Activated T-helper 1 cell treated with anti-CD3 and anti-CD28 coated beads, Interleukin-12 subunit alpha, Interleukin-12 subunit beta, Interleukin-2, Interleukin-4 antibody, amounts not matched to agents 30 ng/mL and 10 ng/mL and 1 ng/mL, durations not matched to agents 14 hours and 24 hours and 36 hours (primary cell): Measurements from ENCODE around the gene CAB39. TPM values are rescaled to one million over a fixed set of nuclear protein-coding genes. Genes with fewer than 3 reads are reported as not detected.

ENCODE experiments used
- DNase-seq: peaks from one replicate; pipeline ENCODE4 v3.0.0; 2021; ENCODE audit warnings: low spot score
- H3K27ac Mint-ChIP-seq: one replicate; pipeline ENCODE4 v1.8.0; 2021; ENCODE audit warnings: mild to moderate bottlenecking, mixed read lengths
- H3K27me3 Mint-ChIP-seq: one replicate; pipeline ENCODE4 v1.8.0; 2022; ENCODE audit warnings: mild to moderate bottlenecking, moderate library complexity, mixed read lengths; ENCODE audit not compliant: insufficient read depth
- H3K36me3 Mint-ChIP-seq: one replicate; pipeline ENCODE4 v1.8.0; 2021; ENCODE audit warnings: low read depth, mixed read lengths
- H3K4me1 Mint-ChIP-seq: one replicate; pipeline ENCODE4 v1.8.0; 2021; ENCODE audit warnings: low read depth, mixed read lengths
- H3K4me3 Mint-ChIP-seq: one replicate; pipeline ENCODE4 v1.8.0; 2021; ENCODE audit warnings: mild to moderate bottlenecking, moderate library complexity, mixed read lengths
- H3K9me3 Mint-ChIP-seq: one replicate; pipeline ENCODE4 v1.8.0; 2021; ENCODE audit warnings: mixed read lengths
- intact Hi-C: fragments of 100-400 bp; cut with micrococcal nuclease; formaldehyde crosslinking; loops from one replicate; pipeline ENCODE4 v1.15.1; 2024
- total RNA-seq: library from RNA; stranded (reverse); gene quantifications from 2 replicates; pipeline ENCODE4 v1.2.3, GENCODE V29; 2022

The CAB39 gene
- total RNA-seq, 1 donor from 2014 or later = 168 TPM

- Mint-ChIP-seq H3K4me3 (no peak overlapping the region), H3K27ac (peak overlapping the region; percentile 37), H3K4me1 (peaks cover 48% of the 10 kb centered on the region), H3K36me3 (peaks cover 55% of the 10 kb centered on the region), H3K27me3 (no peaks in the 10 kb centered on the region), H3K9me3 (no peaks in the 10 kb centered on the region)
- DNase-seq = no peak
- intact Hi-C loops = no loop called here
Measured at GRCh38 chr2:230809015-230809414, 96.4 kb downstream of the CAB39 start.

- Mint-ChIP-seq H3K4me3 (no peak overlapping the region), H3K27me3 (no peaks in the 10 kb centered on the region), H3K9me3 (no peaks in the 10 kb centered on the region), H3K27ac (no peak overlapping the region), H3K4me1 (peaks cover 55% of the 10 kb centered on the region), H3K36me3 (peaks cover 52% of the 10 kb centered on the region)
- intact Hi-C loops = no loop called here
- DNase-seq = no peak
Measured at GRCh38 chr2:230809677-230810251, 97.1 kb downstream of the CAB39 start.

- Mint-ChIP-seq H3K36me3 (peaks cover 52% of the 10 kb centered on the region), H3K4me3 (no peak overlapping the region)
Measured at GRCh38 chr2:230811508-230811907, 98.9 kb downstream of the CAB39 start.

GRCh38 chr2:230812033-230812432 is 99.4 kb downstream of the CAB39 start:
- Mint-ChIP-seq H3K36me3 (peaks cover 55% of the 10 kb centered on the region), H3K27ac (peak overlapping the region; percentile 31), H3K4me3 (no peak overlapping the region), H3K4me1 (peaks cover 52% of the 10 kb centered on the region), H3K9me3 (no peaks in the 10 kb centered on the region), H3K27me3 (no peaks in the 10 kb centered on the region)
- intact Hi-C loops = no loop called here
- DNase-seq = no peak

More at GRCh38 chr2:230811508-230811907, 98.9 kb downstream of the CAB39 start:
- intact Hi-C loops = no loop called here
- H3K27me3 Mint-ChIP-seq = no peaks in the 10 kb centered on the region
- no peaks in the 10 kb centered on the region for H3K9me3 Mint-ChIP-seq
- H3K4me1 Mint-ChIP-seq = peaks cover 54% of the 10 kb centered on the region
- no peak for DNase-seq
- H3K27ac Mint-ChIP-seq = peak overlapping the region; percentile 31

GRCh38 chr2:230814616-230815015 is 102.0 kb downstream of the CAB39 start:
- no peaks in the 10 kb centered on the region for H3K9me3 Mint-ChIP-seq
- peaks cover 61% of the 10 kb centered on the region for H3K36me3 Mint-ChIP-seq
- peaks cover 39% of the 10 kb centered on the region for H3K4me1 Mint-ChIP-seq
- no peak overlapping the region for H3K27ac Mint-ChIP-seq
- no peaks in the 10 kb centered on the region for H3K27me3 Mint-ChIP-seq
- DNase-seq = no peak
- intact Hi-C loops = no loop called here
- no peak overlapping the region for H3K4me3 Mint-ChIP-seq

GRCh38 chr2:230815088-230815487 is 102.4 kb downstream of the CAB39 start:
- intact Hi-C loops = no loop called here
- Mint-ChIP-seq H3K27me3 (no peaks in the 10 kb centered on the region), H3K4me1 (peaks cover 37% of the 10 kb centered on the region), H3K4me3 (no peak overlapping the region), H3K9me3 (no peaks in the 10 kb centered on the region), H3K27ac (no peak overlapping the region), H3K36me3 (peaks cover 62% of the 10 kb centered on the region)
- DNase-seq = no peak

- intact Hi-C loops = no loop called here
- H3K9me3 Mint-ChIP-seq = no peaks in the 10 kb centered on the region
- peak overlapping the region; percentile 14 for H3K27ac Mint-ChIP-seq
Measured at GRCh38 chr2:230816735-230817134, 104.1 kb downstream of the CAB39 start.

GRCh38 chr2:230819433-230819832 is 106.8 kb downstream of the CAB39 start:
- Mint-ChIP-seq H3K27me3 (peaks cover under 1% of the 10 kb centered on the region), H3K9me3 (no peaks in the 10 kb centered on the region), H3K27ac (no peak overlapping the region), H3K36me3 (peaks cover 41% of the 10 kb centered on the region), H3K4me1 (peaks cover 26% of the 10 kb centered on the region), H3K4me3 (no peak overlapping the region)
- intact Hi-C loops = no loop called here
- no peak for DNase-seq

More at GRCh38 chr2:230816735-230817134, 104.1 kb downstream of the CAB39 start:
- H3K36me3 Mint-ChIP-seq = peaks cover 59% of the 10 kb centered on the region
- no peaks in the 10 kb centered on the region for H3K27me3 Mint-ChIP-seq
- peaks cover 33% of the 10 kb centered on the region for H3K4me1 Mint-ChIP-seq
- H3K4me3 Mint-ChIP-seq = no peak overlapping the region
- DNase-seq = no peak

GRCh38 chr2:230821261-230821990 is 108.8 kb downstream of the CAB39 start:
- H3K27ac Mint-ChIP-seq = peak overlapping the region; percentile 2

GRCh38 chr2:230821991-230822520 is 109.4 kb downstream of the CAB39 start:
- DNase-seq = no peak
- H3K4me1 Mint-ChIP-seq = peaks cover 21% of the 10 kb centered on the region
- no peak overlapping the region for H3K27ac Mint-ChIP-seq
- no peaks in the 10 kb centered on the region for H3K9me3 Mint-ChIP-seq
- no peak overlapping the region for H3K4me3 Mint-ChIP-seq
- intact Hi-C loops = loop anchor here (10.0 kb wide), 1 partner anchor 623 kb away; no protein-coding TSS in a partner anchor
- peaks cover 20% of the 10 kb centered on the region for H3K27me3 Mint-ChIP-seq
- H3K36me3 Mint-ChIP-seq = peaks cover 28% of the 10 kb centered on the region

More at GRCh38 chr2:230821261-230821990, 108.8 kb downstream of the CAB39 start:
- H3K4me1 Mint-ChIP-seq = peaks cover 19% of the 10 kb centered on the region
- H3K9me3 Mint-ChIP-seq = no peaks in the 10 kb centered on the region
- intact Hi-C loops = loop anchor here (10.0 kb wide), 1 partner anchor 623 kb away; no protein-coding TSS in a partner anchor
- peaks cover 15% of the 10 kb centered on the region for H3K27me3 Mint-ChIP-seq
- no peak overlapping the region for H3K4me3 Mint-ChIP-seq
- no peak for DNase-seq
- peaks cover 31% of the 10 kb centered on the region for H3K36me3 Mint-ChIP-seq

- Mint-ChIP-seq H3K4me3 (no peak overlapping the region), H3K9me3 (no peaks in the 10 kb centered on the region), H3K27me3 (peaks cover 27% of the 10 kb centered on the region), H3K36me3 (peaks cover 20% of the 10 kb centered on the region), H3K27ac (no peak overlapping the region), H3K4me1 (peaks cover 24% of the 10 kb centered on the region)
- intact Hi-C loops = loop anchor here (10.0 kb wide), 1 partner anchor 621 kb away; no protein-coding TSS in a partner anchor
- no peak for DNase-seq
Measured at GRCh38 chr2:230823264-230823964, 110.8 kb downstream of the CAB39 start.

- Mint-ChIP-seq H3K4me3 (peak overlapping the region; percentile 37), H3K27ac (no peak overlapping the region)
Measured at GRCh38 chr2:230824406-230824978, 111.8 kb downstream of the CAB39 start.

More at GRCh38 chr2:230824406-230824978, 111.8 kb downstream of the CAB39 start:
- Mint-ChIP-seq H3K9me3 (no peaks in the 10 kb centered on the region), H3K4me1 (peaks cover 23% of the 10 kb centered on the region), H3K36me3 (peaks cover 12% of the 10 kb centered on the region), H3K27me3 (peaks cover 35% of the 10 kb centered on the region)
- intact Hi-C loops = loop anchor here (1.0 to 10.0 kb wide), 4 partner anchors 26 to 620 kb away; partner anchors contain the start of gene PSMD1
- DNase-seq = peak; percentile 42
